ENCODE measurements around the gene MYBPC2.

GRCh38 chr19:50468818-50469217 lies 36.1 kb downstream of the MYBPC2 start:
- TF ChIP-seq CTCF (IDR thresholded peaks at IDR 0.05) = no peak
- no peak for TF ChIP-seq POLR2AphosphoS5 (IDR thresholded peaks at IDR 0.05; ENCODE audit: insufficient read depth in 1 of 2, low read depth in 1 of 2)

Data from vagina (tissue), 2 donors.